ENCODE measurements around the gene CASP4. TPM values are rescaled to one million over a fixed set of nuclear protein-coding genes. Genes with fewer than 3 reads are reported as not detected.

CASP4 gene
- total RNA-seq, 1 donor from 2014 or later = 13.9 TPM

GRCh38 chr11:104968856-104969776, 742 bp upstream of the CASP4 start:
- no peaks in the 10 kb centered on the region for H3K27me3 ChIP-seq (ENCODE audit: low read depth)
- intact Hi-C loops (cut with micrococcal nuclease) = no loop called here
- peak overlapping the region; percentile 87 for H3K27ac ChIP-seq (replicated peaks)
- H3K36me3 ChIP-seq = peaks cover 4% of the 10 kb centered on the region
- TF ChIP-seq CTCF (IDR thresholded peaks at IDR 0.05; ENCODE audit: borderline replicate concordance) = no peak
- peak overlapping the region; percentile 65 for H3K4me3 ChIP-seq
- DNase-seq = peak; percentile 25
- H3K4me1 ChIP-seq = peaks cover 32% of the 10 kb centered on the region
- peaks cover 30% of the 10 kb centered on the region for H3K9me3 ChIP-seq (replicated peaks)

GRCh38 chr11:104967534-104968354, 630 bp downstream of the CASP4 start:
- H3K27ac ChIP-seq (replicated peaks) = peak overlapping the region; percentile 87
- intact Hi-C loops (cut with micrococcal nuclease) = no loop called here

GRCh38 chr11:104965735-104966134, 2.6 kb downstream of the CASP4 start:
- Histone ChIP-seq H3K9me3 (replicated peaks) (peaks cover 10% of the 10 kb centered on the region), H3K27me3 (ENCODE audit: low read depth) (no peaks in the 10 kb centered on the region), H3K4me1 (peaks cover 48% of the 10 kb centered on the region), H3K36me3 (peaks cover 15% of the 10 kb centered on the region), H3K27ac (replicated peaks) (no peak overlapping the region), H3K4me3 (peak overlapping the region; percentile 65)
- intact Hi-C loops (cut with micrococcal nuclease) = no loop called here
- no peak for DNase-seq
- TF ChIP-seq CTCF (IDR thresholded peaks at IDR 0.05; ENCODE audit: borderline replicate concordance) = no peak

More at GRCh38 chr11:104967534-104968354, 630 bp downstream of the CASP4 start:
- Histone ChIP-seq H3K4me1 (peaks cover 42% of the 10 kb centered on the region), H3K36me3 (peaks cover 11% of the 10 kb centered on the region), H3K4me3 (peak overlapping the region; percentile 65), H3K27me3 (ENCODE audit: low read depth) (no peaks in the 10 kb centered on the region), H3K9me3 (replicated peaks) (peaks cover 21% of the 10 kb centered on the region)
- DNase-seq = no peak
- TF ChIP-seq CTCF (IDR thresholded peaks at IDR 0.05; ENCODE audit: borderline replicate concordance) = no peak

- peaks cover 45% of the 10 kb centered on the region for H3K4me1 ChIP-seq
- intact Hi-C loops (cut with micrococcal nuclease) = no loop called here
- DNase-seq = no peak
- H3K4me3 ChIP-seq = no peak overlapping the region
- no peak overlapping the region for H3K27ac ChIP-seq (replicated peaks)
- peaks cover 10% of the 10 kb centered on the region for H3K9me3 ChIP-seq (replicated peaks)
- no peak for TF ChIP-seq CTCF (IDR thresholded peaks at IDR 0.05; ENCODE audit: borderline replicate concordance)
- no peaks in the 10 kb centered on the region for H3K27me3 ChIP-seq (ENCODE audit: low read depth)
- peaks cover 15% of the 10 kb centered on the region for H3K36me3 ChIP-seq
Observed at GRCh38 chr11:104964247-104964646, 4.1 kb downstream of the CASP4 start.

GRCh38 chr11:104962852-104963251, 5.5 kb downstream of the CASP4 start:
- H3K9me3 ChIP-seq (replicated peaks) = peaks cover 10% of the 10 kb centered on the region
- no peaks in the 10 kb centered on the region for H3K27me3 ChIP-seq (ENCODE audit: low read depth)
- DNase-seq = no peak
- peaks cover 42% of the 10 kb centered on the region for H3K4me1 ChIP-seq
- no peak for TF ChIP-seq CTCF (IDR thresholded peaks at IDR 0.05; ENCODE audit: borderline replicate concordance)
- intact Hi-C loops (cut with micrococcal nuclease) = no loop called here
- no peak overlapping the region for H3K27ac ChIP-seq (replicated peaks)
- H3K4me3 ChIP-seq = no peak overlapping the region
- H3K36me3 ChIP-seq = peaks cover 15% of the 10 kb centered on the region

All from left ventricle myocardium inferior (tissue), 1 donor.